HG03439 (cell line): Measurements from ENCODE around the gene EHD3.

ENCODE experiments used
- ATAC-seq: cut with Tn5 transposase; IDR thresholded peaks from one replicate; pipeline ENCODE4 v1.9.1; 2021; ENCODE audit warnings: mild to moderate bottlenecking, moderate library complexity; ENCODE audit not compliant: unreplicated experiment

EHD3 gene

DNA sequence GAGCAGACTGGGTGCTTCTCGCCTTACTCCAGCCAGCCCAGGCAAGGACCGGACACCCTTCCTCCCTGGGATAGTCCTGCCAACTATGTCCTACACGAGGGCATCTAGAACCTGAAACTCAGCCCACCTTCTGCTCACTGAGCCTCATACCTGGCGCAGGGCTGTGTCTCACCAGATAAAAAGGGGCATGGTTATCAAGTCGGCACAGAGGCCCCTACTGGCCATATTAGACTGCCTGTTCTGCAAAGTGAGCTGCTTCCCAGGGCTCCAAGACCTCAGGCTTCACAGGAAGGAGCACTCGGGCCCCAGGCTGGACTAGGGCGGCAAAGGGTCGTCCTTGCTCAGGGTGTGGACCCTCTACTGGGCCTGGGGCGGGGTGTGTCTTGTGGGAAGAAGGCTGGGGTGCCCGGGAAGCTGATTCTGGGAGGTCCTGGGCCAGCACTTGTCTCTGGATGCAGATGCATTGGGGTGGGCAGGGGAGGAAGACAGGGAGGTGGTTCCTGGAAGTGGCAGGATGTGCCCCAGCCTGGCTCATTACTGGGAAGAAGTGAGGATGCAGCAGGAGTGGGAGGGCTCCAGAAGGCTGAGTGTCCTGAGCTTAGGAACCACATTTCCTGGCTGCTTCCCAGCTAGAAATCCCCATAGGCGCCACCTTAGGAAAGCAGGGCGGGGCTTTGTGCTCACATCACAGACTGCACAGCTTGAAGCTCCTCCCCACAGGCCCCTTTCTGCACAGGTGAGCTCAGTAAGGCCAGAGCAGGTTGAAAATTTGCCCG is 19.6 kb downstream of the EHD3 start:
- no peak for ATAC-seq

DNA sequence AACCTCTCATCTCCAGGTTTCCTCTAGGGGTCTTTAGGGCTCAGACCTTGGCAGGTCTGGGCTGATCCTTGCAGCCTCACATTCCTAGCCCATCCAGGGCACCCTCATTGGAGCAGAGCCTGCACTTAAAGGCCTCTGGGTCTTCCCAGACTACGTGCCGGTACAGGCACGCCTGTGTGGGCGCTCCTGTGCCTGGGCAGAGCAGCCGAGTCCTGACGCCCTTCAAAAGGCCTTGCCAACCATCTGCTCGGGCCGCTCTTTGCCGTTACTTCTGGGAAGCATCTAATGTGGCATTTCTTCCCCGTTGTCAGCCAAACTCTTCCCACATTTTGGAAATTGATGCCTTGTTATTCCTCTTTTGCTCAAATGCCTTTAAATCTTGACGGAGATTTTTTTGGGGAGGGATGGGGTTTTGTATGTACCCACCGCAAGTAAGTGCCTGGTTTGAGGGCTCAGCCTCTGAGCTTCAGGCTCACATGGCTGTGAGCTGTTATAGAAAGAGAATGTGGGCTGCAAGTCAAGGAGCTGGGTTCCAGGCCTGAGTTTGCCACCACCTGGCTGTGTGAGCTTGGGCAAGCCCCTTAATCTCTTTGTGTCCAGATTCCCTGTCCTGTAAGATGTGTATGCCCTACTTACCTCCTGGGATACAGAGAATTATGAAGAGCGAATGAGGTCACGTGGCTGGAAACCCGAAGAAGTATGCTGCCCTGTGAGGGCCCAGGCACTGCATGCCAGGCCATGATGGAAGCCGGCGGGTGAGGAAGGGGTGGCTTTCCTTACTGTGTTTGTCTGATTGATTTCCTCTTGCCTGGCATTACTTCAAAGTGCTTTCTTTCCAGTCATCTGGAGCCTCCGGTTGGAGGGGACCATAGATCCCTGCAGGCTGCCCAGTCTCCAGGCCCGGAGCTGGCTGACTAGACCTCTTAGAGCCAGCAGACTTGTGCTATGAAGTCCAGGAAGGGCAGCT is 20.6 kb downstream of the EHD3 start:
- ATAC-seq = no peak

DNA sequence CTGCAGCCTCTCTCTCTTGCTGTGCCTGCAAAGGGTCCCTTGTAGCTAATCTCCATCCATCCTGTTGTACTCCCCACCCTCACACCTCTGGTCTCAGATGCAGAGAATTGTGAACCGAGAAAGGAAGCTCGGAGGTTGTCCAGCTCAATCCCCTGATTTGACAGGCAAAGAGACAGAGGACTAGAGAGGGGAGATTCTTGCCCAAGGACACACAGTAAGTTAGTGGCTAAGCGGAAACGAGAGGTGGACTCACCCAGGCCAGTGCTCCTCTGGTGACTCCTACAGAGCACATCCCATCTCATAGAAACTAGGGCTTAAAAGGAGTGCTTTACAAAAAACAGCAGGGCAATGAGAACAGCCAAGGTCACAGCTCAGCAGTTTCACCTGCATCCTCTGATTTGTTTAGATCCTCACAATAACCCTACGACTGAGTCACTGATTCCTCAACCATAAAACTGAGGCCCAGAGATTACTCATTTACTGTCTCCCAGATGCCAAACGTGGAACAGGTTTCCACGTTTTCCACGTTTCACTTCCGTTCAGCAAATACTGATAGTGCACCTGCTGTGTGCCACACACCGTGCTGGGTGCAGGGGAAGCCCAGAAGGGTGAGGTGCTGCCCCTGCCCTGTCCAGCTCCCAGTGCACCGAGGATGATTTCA is 22.1 kb downstream of the EHD3 start:
- peak; percentile 67 for ATAC-seq

DNA sequence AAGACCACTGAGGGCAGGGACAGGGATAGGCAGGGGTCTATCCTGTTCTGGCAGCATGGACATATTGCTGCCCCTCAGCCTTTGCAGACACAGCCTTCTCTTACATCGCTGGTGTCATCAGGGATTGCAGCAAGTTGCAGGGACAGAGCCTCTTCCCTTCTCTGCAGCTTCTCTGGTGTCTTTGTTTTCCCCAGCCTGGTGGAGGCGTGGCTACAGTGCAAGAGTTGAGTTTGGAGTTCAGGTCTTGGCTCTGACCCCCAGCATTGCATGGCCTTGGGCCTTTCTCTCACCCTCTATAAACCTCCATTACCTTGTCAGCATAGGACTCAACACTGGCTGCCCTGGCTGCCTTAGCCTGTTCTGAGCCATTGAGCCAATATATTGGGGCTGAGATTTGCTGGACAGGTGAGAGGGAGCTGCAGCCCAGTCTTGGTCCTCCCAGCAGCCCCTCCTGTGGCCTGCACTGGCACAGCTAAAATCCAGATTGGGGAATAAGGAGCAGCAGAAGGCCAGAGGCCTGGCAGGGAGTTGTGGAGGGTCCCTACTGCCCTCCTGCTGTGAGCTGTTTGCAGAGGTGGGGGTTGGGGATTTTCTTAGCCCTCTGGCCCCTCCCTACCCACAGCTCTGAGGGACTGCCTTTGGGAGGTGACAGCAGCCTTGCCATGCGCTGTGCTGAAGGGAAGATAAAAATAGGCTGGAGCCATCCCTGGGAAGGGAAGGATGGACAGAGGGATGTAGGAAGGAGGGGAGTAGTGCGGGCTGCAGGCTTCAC is 22.8 kb downstream of the EHD3 start:
- peak; percentile 1 for ATAC-seq

DNA sequence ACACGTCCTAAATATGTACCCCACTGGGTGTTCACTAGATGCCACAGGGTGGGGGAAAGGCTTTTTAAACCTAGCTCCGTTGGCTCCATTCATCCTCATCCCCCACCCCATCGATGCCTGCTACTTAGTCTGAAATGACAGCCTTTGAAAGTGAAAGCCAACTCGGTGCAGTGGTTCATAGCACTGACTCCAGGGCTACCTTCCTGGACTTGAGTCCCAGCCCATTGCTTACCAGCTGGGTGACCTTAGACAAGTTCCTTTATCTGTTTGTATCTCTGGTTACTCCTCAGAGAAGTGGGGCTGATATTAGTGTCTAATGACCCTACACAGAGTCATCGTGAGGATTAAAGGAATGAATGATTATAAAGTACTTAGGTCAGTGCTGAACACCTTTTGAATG is 24.4 kb downstream of the EHD3 start:
- no peak for ATAC-seq

DNA sequence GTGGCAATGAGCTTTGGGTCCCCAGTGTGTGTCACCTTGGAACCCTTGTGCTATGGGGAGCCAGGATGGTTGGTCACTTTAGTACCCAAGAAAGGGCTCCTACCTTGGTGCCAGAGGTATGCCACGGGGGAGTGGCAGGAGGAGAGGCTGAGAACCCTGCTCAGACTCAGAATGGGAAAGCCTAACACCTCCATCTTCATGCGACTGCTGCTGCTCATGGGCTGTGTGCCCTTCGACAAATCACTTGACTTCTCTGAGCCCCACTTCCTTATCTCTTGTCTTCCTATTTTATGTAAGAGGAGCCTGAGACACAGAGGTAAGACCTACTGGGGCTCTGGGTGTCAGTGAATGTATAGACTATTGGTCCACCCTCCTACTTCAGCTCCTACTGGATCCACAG is 25.1 kb downstream of the EHD3 start:
- no peak for ATAC-seq

DNA sequence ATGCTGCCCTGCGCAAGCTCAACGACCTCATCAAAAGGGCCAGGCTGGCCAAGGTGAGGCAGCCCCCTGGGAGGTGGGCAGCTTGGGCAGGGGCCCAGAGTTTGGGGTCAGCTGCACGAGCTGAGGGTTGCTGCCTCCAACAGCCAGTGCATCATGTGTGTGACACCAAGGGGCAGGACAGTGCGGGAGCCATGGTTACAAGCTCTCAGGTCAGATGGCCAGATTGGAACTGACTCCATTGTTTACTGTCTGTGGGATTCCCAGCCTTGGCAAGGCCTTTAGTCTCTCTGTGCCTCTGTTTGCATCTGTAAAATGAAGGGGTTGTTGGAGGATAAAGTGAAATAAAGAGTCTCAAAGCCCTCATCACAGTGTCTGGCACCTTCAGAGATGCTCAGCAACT is 26.9 kb downstream of the EHD3 start:
- ATAC-seq = no peak

DNA sequence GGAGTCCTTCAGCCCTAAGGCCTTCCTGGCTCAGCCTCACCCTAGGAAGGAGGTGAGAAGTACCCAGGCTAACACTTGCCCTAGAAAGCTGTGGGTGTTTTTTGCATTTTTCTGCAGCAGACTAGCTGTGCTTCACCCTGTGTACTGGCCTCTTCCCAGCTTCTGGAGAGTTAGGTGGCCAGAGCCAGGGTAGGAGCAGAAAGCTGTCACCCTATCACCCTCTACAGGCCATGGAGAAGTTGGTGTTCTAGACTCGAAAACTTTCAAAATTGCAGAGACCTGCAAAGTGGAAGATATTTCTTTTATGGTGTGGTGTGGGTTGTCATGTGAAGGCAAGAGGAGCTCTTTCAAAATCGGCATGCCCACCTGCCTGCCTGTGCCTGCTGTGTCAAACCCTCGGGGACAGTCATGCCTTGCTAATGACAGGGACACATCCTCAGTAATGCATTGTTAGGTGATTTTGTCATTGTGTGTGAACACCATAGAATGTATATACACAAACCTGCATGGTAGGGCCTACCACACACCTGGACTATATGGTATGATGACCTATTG is 29.8 kb downstream of the EHD3 start:
- no peak for ATAC-seq

DNA sequence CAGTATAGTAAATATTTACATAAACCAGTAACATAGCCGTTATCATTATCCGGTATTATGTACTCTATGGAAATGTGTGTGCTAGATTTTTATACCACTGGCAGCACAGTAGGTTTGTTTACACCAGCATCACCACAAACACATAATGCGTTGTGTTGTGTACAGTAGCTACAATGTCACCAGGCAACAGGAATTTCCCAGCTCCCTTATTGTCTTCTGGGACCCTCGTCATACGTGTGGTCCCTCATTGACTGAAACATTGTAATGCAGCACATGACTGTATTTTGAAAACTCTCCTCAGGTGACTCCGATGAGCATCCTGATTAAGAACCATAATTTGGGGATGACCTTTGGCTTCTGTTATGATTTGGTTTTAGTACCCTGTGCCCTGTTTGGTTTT is 31.3 kb downstream of the EHD3 start:
- ATAC-seq = no peak

DNA sequence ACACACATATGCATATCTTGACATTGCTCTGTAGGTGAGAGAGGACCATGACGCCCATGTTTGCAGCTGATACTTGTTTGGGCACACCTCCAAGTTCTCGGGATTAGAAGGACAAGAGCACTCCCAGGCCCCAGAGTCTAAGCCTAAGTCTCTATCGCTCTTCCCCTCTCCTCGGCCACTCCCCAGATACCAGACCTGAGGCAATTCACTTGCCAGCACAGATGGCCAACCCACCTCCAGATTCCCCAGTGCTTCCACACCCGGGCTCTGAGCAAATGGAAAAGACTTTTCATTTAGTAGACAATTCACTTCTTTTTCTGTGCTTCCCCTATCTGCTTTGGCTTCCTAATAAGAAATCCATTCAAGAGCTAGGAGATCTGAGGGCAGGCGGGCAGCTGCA is 32.9 kb downstream of the EHD3 start:
- no peak for ATAC-seq

DNA sequence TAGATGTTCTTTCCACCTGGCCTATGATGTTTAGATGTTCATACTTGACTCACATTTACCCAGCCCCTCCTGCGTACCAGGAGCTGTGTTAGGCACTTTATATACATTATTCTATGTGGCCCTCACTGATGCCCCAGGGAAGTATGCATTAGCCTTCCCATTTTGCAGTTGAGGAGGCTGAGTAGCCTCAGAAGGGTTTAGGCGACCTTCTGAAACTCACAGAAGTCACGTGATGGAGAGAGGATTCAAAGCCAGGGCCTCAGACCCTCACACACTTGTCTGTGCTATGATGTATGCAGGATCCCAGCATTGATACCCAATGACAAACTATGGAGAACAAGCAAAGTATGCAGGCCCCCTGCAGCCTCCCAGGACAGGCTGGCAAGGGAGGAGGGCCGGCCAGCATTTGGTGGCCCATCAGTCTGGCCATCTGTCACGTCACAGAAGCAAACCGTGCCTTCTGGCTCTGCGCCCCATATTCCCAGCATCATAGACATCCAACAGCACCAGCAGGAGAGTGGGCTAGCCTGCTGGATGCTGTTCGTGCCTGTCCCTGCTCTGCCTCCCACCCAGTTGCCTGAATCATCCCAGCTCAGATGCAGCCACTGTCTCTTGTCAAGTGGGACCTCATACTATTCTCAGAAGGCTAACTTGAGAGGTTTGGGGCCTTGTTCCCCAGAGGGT is 33.6 kb downstream of the EHD3 start:
- no peak for ATAC-seq

DNA sequence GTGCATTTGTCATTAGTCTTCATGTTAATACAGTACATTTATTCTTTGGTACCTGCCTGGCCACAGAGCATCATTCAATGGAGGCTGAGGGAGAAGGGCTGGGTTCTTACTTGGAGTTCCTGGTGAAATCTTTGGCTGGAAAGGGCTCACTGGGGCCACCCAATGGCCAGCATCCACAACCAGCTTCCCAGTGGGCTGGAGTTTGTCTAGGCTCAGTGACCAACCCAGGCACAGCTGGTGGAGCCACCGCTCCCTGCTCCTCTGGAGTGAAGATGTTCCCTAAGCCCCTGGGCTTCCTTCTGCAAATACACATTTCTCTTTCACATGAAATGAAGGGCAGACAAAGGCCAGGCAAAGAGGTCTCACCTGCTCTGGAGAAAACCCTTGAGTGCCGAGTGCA is 34.4 kb downstream of the EHD3 start:
- ATAC-seq = no peak

DNA sequence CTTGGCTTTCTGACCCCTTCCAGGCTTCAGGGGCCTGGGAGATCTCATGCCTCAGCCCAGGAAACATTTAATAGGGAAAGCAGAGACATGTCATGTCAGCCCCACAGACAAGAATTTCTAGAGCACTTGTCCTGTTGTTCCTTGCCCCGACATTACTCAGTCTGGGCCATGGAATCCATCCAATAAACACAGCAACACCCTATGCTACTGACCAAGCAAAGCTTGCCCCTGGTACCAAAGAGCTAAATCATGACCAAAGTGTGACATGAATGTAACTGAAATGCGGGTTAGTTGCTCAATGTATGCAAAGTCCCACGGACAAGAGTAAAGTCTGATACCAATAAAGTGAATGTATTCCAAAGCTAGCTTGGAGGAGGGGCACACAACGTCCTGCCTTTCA is 35.1 kb downstream of the EHD3 start:
- no peak for ATAC-seq

DNA sequence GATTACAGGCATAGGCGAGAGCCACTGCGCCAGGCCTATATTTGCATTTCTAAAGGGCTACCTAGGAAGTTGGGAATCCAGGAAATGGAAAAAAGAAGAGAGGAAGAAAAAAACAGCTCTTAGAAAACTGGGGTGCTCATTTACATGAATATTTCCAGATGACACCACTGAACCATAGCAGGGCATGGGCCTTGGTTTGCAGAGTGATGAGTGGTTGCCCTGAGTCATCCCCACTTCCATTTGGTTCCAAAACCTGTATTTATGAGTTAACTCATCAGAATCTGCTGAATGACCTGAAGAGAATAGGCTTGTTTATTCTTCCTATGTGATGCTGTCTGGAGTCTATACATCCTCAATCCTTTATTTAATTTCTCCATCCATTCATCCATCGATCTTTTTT is 36.2 kb downstream of the EHD3 start:
- ATAC-seq = no peak

DNA sequence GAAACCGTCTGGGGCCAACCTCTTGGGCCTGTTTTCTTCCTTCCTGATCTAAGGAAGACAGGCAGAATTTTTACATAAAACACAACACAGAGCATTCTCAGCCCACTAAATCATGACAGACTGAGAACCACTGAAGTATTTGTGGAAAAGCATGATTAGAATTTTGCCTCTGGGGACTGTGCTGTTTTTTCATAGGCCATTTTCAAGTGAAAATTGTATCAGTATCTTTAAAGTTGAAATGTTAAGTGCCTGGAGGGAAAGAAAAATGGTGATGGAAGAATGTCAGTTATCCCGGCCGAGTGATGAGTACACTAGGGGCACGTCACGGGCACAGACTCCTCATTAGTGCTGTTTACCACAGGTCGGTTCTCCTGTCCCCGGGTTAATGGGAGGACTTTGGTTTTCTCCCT is 36.9 kb downstream of the EHD3 start:
- ATAC-seq = no peak

DNA sequence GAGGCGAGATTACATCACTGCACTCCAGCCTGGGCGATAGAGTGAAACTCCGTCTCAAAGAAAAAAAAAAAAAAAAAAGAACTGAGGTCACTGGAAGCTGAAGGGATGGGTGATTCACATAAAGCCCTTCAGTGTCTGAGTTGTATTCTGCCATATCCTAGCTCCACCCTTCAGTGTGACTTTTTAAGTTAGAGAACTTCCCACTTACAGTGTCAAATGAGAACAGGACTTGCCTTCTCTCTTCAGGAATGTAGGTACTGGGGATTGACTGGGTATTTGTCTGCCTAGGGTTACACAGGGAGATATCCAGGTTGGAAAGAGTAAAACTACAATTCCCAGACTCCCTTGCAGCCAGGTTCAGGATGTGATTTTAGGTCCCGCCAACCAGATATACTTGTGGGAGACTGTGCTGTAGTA is 37.9 kb downstream of the EHD3 start:
- no peak for ATAC-seq

DNA sequence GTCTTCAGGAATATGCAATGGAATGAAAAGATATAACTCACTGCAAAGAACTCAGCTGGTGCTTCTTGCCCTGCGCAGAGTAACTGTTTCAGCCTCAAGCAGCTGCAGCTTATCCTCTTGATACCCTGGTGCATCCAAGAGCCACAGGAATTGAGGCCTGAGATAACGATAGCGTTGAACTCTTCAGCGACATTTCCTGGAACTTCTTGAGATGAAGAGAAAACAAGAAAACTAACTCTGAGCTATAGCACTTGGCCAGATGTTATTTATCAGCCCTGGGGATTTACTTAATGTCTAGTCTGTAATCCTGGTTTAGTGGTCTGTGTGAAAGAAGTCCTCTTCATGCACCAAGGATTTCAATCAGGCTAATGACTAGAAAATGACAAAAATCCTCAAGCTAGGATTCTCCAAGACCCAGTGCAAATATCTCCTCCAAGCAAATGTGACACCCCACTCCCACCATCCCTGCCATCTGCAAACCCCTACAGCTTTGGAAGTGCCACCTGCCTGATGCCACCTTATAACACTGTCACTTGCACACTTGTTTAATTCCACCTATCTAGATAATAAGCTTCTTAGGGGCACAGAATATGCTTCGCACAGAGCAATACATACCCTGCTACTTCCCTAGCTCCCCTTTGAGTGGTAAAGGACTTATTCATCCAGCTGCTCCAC is 40.6 kb downstream of the EHD3 start:
- no peak for ATAC-seq

DNA sequence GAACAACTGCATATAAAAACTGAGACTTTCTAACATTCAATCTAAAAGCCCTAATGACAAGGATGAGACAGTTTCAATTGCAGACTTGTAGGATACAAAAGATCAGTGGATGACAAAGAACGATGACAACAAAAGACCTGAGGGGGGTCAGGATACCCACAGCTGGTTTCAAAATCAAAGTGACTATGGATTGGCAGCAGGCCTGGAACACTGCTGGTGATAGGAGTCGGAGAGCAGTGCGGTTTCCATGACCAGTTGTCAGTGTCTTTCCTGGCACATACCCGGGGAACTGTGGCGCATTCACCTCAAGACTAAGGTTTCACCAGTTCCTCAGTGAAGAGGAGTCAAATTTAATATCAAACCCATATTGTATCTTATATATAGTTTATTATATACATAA is 42.0 kb downstream of the EHD3 start:
- no peak for ATAC-seq

DNA sequence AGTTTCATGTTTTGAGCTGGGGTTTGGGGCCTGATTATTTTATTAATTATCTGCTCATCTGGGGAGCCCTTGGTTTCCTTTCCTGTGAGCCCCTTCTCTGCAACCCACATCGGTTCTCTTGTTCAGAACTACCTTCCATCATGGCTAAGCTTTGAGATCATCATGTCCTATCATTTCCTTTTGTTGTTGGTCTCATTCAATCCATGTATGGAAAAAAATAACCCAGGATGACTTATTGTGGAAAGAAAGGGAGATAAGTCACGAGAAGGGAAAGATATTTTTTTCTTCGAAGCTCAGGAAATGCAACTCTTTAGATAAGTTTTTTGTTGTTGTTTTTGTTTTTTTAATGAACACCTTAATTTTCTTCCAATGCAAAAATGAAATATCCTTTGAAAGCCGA is 43.7 kb downstream of the EHD3 start:
- no peak for ATAC-seq
